ENCODE data around the gene PAGE5.

PAGE5 gene, protein sequence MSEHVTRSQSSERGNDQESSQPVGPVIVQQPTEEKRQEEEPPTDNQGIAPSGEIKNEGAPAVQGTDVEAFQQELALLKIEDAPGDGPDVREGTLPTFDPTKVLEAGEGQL

DNA sequence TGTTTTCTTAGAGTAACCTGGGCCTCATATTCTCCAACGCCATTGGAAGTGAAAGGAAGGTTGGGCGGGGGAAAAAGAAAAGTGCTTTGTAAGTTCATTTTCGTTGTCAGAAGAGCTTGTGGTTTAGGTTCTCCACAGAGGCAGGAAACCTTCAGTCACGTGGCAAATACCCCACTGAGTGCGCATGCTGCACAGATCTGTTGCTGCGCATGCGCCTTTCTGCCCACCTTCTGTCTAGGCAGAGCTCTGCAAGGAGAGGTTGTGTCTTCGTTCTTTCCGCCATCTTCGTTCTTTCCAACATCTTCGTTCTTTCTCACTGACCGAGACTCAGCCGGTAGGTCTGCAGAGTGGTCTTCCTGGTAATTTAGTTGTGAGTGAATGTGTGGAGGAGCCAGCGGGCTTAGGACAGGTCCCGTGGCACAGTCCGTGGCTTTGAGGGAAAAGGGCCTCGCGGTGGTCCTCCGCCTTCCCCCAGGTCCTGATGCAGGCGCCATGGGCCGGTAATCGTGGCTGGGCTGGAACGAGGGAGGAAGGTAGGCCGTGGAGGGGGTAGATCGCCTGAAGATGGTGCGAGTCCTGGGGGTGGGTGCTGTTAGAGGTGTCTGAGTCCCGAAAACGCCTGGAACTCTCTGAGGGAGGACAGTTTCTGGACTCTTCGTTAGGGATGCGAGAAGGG is at the start of gene PAGE5:
PAGE5 (plus strand) TSS at position 228 of the 676 bp plus-strand sequence. CDS start 1,037 bp downstream, outside the sequence.
- TF ChIP-seq CTCF (conservative IDR thresholded peaks at IDR 0.05; ENCODE audit: control insufficient read depth, insufficient read depth, low read depth, low read length), result no peak
- H3K4me3 ChIP-seq (ENCODE audit: control insufficient read depth, low read depth, low read length), result no peak within 1 kb of the TSS
- DNase-seq (ENCODE audit: low read depth), result no peak

GRCh38 chrX:55187281-55187680 is 32.9 kb upstream of the PAGE5 start:
- no peak for TF ChIP-seq CTCF (conservative IDR thresholded peaks at IDR 0.05; ENCODE audit: control insufficient read depth, insufficient read depth, low read depth, low read length)
- DNase-seq (ENCODE audit: low read depth), result no peak
- no peak overlapping the region for H3K4me3 ChIP-seq (ENCODE audit: control insufficient read depth, low read depth, low read length)

DNA sequence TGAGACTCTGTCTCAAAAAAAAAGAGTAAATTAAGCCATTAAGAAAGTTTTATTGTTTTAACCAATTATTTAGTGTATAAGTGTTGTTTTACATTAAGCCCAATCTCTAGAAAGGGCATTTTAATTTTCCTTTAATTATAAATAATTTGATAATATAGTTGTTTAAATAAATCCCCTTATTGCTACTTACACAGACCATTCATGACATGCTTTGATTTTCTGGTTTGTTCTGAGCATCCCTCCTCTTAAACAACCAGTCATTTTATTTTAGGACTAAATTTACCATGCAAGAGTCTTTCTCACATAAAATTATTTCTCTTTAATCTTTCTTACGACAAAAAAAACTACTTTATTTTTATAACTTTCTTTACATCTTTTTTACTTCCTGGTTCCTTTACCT is 23.5 kb upstream of the PAGE5 start:
- no peak overlapping the region for H3K4me3 ChIP-seq (ENCODE audit: control insufficient read depth, low read depth, low read length)
- TF ChIP-seq CTCF (conservative IDR thresholded peaks at IDR 0.05; ENCODE audit: control insufficient read depth, insufficient read depth, low read depth, low read length), result no peak
- DNase-seq (ENCODE audit: low read depth), result no peak

DNA sequence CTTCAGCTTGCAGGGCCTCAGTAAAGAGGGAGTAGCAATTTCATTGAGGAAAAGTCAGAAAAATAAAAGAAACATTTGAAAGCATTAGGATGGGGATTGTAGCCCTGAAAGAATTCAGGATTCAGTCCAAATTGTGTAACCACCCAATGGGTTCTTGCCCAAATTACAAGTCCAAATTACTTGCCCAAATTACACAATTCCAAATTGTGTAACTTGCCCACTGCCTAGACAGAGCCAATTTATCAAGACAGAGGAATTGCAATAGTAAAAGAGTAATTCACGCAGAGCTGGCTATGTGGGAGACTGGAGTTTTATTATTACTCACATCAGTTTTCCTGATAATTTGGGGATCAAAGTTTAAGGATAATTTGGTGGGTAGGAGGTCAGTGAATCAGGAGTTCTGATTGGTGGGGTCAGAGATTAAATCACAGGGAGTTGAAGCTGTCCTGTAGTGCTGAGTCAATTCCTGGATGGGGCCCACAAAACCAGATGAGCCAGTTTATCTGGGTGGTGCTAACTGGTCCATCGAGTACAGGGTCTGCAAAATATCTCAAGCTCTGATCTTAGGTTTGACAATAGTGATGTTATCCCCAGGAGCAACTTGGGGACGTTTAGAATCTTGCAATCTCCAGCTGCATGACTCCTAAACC is 18.1 kb upstream of the PAGE5 start:
- H3K4me3 ChIP-seq (ENCODE audit: control insufficient read depth, low read depth, low read length), result no peak overlapping the region
- peak; percentile 27 for DNase-seq (ENCODE audit: low read depth)
- no peak for TF ChIP-seq CTCF (conservative IDR thresholded peaks at IDR 0.05; ENCODE audit: control insufficient read depth, insufficient read depth, low read depth, low read length)

DNA sequence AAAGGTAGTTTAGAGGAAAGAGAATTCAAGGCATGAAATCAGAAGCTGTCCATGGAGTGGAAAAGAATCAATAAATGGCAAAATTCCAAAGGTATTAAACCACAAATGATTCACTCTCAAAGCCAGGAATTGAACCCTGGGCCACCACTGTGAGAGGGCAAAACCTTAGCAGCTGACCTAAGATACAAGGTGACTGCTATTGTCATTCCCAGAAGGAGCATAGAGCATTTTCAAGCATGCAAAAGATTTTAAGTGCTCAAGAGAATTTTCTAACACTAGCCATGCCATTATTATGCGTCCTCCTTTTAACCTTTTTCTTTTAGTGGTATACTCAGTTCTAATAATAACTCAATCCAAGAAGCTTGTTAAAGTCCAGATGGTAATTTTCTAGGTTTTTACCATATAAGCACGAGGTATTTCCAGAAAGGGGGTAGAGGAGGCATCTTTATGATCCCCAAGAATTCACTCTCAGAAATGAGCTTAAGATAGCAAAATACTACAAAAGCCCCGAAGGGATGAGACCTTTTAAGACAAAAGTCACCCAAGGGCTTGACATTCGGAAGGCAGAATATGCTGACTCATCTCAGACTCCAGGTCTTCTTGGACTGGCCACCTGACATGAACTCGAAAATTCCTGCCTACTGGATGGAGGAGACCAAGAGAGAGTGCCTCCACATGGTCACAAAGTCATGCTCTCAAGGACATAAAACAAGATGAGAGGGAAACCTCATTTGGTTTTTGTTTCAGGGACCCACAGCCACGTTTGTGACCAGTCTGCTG is 13.8 kb upstream of the PAGE5 start:
- no peak overlapping the region for H3K4me3 ChIP-seq (ENCODE audit: control insufficient read depth, low read depth, low read length)
- DNase-seq (ENCODE audit: low read depth), result no peak
- no peak for TF ChIP-seq CTCF (conservative IDR thresholded peaks at IDR 0.05; ENCODE audit: control insufficient read depth, insufficient read depth, low read depth, low read length)

DNA sequence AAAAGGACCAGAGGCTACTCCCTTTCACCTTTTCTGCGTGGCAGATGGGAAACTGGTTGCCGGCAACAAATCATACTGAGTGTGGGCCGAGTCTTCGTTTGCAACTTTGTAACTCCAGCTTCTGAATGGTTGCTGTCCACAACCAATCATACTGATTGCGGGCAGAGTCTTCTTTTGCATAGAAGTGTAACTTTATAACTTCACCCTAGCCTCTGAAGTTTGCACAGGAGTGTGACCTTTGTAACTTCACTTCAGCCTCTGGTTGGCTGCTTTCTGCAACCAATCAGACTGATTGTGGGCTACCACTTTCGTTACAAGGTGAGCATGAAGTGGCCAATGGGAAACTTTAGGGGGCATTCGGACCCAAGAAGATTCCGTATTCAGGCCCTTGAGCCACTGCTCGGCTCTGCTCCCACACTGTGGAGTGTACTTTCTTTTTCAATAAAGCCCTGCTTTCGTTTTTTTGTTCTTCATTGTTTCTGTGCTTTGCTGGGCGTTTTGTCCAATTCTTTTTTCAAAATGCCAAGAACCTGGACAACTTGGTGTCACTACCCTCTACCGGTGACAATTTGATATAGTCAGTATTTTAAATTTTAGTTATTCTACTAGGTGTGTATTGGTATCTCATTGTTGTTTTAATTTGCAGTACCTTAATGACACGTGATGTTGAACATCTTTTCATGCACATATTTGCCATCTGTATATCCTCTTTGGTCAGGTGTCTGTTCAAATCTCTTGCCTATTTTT is 9.0 kb upstream of the PAGE5 start:
- DNase-seq (ENCODE audit: low read depth), result no peak
- TF ChIP-seq CTCF (conservative IDR thresholded peaks at IDR 0.05; ENCODE audit: control insufficient read depth, insufficient read depth, low read depth, low read length), result no peak
- no peak overlapping the region for H3K4me3 ChIP-seq (ENCODE audit: control insufficient read depth, low read depth, low read length)
